Endothelial cell of umbilical vein (primary cell): Measurements from ENCODE around the gene CIAPIN1. TPM values are rescaled to one million over a fixed set of nuclear protein-coding genes. Genes with fewer than 3 reads are reported as not detected.

ENCODE experiments used
- BruUV-seq: library from RNA; stranded (reverse); fragments of 400-500 nt; replicated peaks from 2 replicates; lab custom pipeline; 2021; lab: Mats Ljungman, UMichigan
- CTCF ChIA-PET: fragments of 300-600, 350-600 bp; sonication (Branson Sonifier 250); formaldehyde crosslinking; loops from one replicate; lab custom pipeline; 2021; ENCODE audit warnings: antibody characterized with exemption, inconsistent platforms; lab: Charles Lee
- POLR2A ChIA-PET: fragments of 300-600, 350-600 bp; sonication (Branson Sonifier 250); formaldehyde crosslinking; loops from one replicate; lab custom pipeline; 2021; ENCODE audit warnings: antibody characterized with exemption, inconsistent platforms; lab: Charles Lee
- DNase-seq: peaks from one replicate; pipeline ENCODE4 v3.0.0-alpha.2; 2011; ENCODE audit warnings: low read depth, low spot score
- FAIRE-seq: peaks from 2 replicates; lab custom pipeline; 2011; peaks lifted over from hg19 to GRCh38; lab: Jason Lieb, UNC
- H2AFZ ChIP-seq: 2 replicates; pipeline ENCODE4 v1.6.0; 2012; ENCODE audit warnings: low read depth, low read length, control low read depth, inconsistent platforms
- H3K27ac ChIP-seq: 2 replicates; pipeline ENCODE4 v1.5.1; 2011; ENCODE audit warnings: low read depth, mild to moderate bottlenecking, control low read depth, low read length, moderate library complexity; ENCODE audit not compliant: insufficient read depth
- H3K27me3 ChIP-seq, 2 experiments: 2 replicates each; pipeline versions ENCODE4 v1.6.0 to v1.6.1; 2011; ENCODE audit warnings: low read length in 2 of 2, mixed read lengths in 1 of 2; ENCODE audit not compliant: control insufficient read depth in 2 of 2, insufficient read depth in 2 of 2
- H3K36me3 ChIP-seq, 2 experiments: 2 replicates in 1 of 2; 3 replicates in 1 of 2; pipeline ENCODE4 v1.5.1; 2011; ENCODE audit warnings: low read length in 2 of 2, mild to moderate bottlenecking in 1 of 2, moderate library complexity in 1 of 2; ENCODE audit not compliant: control insufficient read depth in 2 of 2, insufficient read depth in 2 of 2; ENCODE audit errors: extremely low read depth in 1 of 2
- H3K4me1 ChIP-seq: 3 replicates; pipeline ENCODE4 v1.5.1; 2011; ENCODE audit warnings: mild to moderate bottlenecking, low read length; ENCODE audit not compliant: control insufficient read depth, insufficient read depth; ENCODE audit errors: extremely low read depth
- H3K4me2 ChIP-seq: 2 replicates; pipeline ENCODE4 v1.6.1; 2011; ENCODE audit warnings: low read length, control low read depth, mixed read lengths; ENCODE audit not compliant: insufficient read depth
- H3K4me3 ChIP-seq, 3 experiments: fragments of 200-600 bp in 1 of 3; sonication (generic), shearing (Covaris generic) in 1 of 3; replicated peaks in 1 of 3; 2 replicates each; pipeline ENCODE4 v1.5.1; 2011 to 2016; ENCODE audit warnings: control low read depth in 3 of 3, low read length in 3 of 3, mild to moderate bottlenecking in 2 of 3, inconsistent platforms in 1 of 3, low read depth in 1 of 3, moderate library complexity in 1 of 3; ENCODE audit not compliant: insufficient read depth in 1 of 3
- H3K79me2 ChIP-seq: 2 replicates; pipeline ENCODE4 v1.6.0; 2012; ENCODE audit warnings: low read length, inconsistent platforms; ENCODE audit not compliant: control insufficient read depth, insufficient read depth
- H3K9ac ChIP-seq: replicated peaks from 2 replicates; pipeline ENCODE3; 2011; ENCODE audit warnings: low read length, control low read depth; ENCODE audit not compliant: insufficient read depth; ENCODE audit errors: extremely low read depth
- H3K9me1 ChIP-seq: replicated peaks from 3 replicates; pipeline ENCODE4 v1.6.0; 2011; ENCODE audit warnings: mild to moderate bottlenecking, low read length; ENCODE audit not compliant: control insufficient read depth, insufficient read depth; ENCODE audit errors: extremely low read depth
- H3K9me3 ChIP-seq: replicated peaks from 2 replicates; pipeline ENCODE4 v1.5.1; 2012; ENCODE audit warnings: low read length, inconsistent platforms; ENCODE audit not compliant: control insufficient read depth, insufficient read depth
- H4K20me1 ChIP-seq: replicated peaks from 2 replicates; pipeline ENCODE3; 2011; ENCODE audit warnings: mild to moderate bottlenecking, low read length; ENCODE audit not compliant: control insufficient read depth, insufficient read depth; ENCODE audit errors: extremely low read depth
- EZH2 ChIP-seq: IDR thresholded peaks from 2 replicates; pipeline ENCODE4 v1.6.1; 2012; ENCODE audit warnings: borderline replicate concordance, low read depth, mild to moderate bottlenecking, moderate library complexity, low read length, inconsistent platforms; ENCODE audit not compliant: severe bottlenecking
- FOS ChIP-seq: IDR thresholded peaks from 2 replicates; pipeline ENCODE4 v1.6.1; 2011; ENCODE audit warnings: mild to moderate bottlenecking, low read length, moderate library complexity, borderline replicate concordance; ENCODE audit not compliant: insufficient read depth
- GATA2 ChIP-seq: IDR thresholded peaks from 2 replicates; pipeline ENCODE4 v1.7.0; 2011; ENCODE audit warnings: low read depth, mild to moderate bottlenecking, moderate library complexity, mixed read lengths, low read length; ENCODE audit not compliant: insufficient read length, insufficient read depth
- JUN ChIP-seq: IDR thresholded peaks from 2 replicates; pipeline ENCODE4 v1.6.1; 2011; ENCODE audit warnings: borderline replicate concordance, low read depth; ENCODE audit not compliant: insufficient read length, insufficient read depth
- MAX ChIP-seq: IDR thresholded peaks from 2 replicates; pipeline ENCODE4 v1.6.1; 2011; ENCODE audit not compliant: insufficient read depth, insufficient read length
- MYC ChIP-seq: IDR thresholded peaks from one replicate; pipeline ENCODE4 v1.6.1; 2011; ENCODE audit warnings: mild to moderate bottlenecking, low read depth, low read length
- POLR2A ChIP-seq: IDR thresholded peaks from 2 replicates; pipeline ENCODE4 v1.6.1; 2012; ENCODE audit warnings: low read depth, mild to moderate bottlenecking, control low read depth, low read length
- POLR2AphosphoS5 ChIP-seq: IDR thresholded peaks from 2 replicates; pipeline ENCODE4 v1.6.1; 2012; ENCODE audit warnings: low read depth, mild to moderate bottlenecking, control low read depth, low read length, moderate library complexity; ENCODE audit not compliant: insufficient read depth
- dilution Hi-C: fragments of 300-500 bp; cut with MboI; formaldehyde crosslinking; loops from one replicate; pipeline ENCODE4 v1.15.0; 2019; ENCODE audit warnings: low sequenced_read_pairs; ENCODE audit not compliant: extremely low pct_ligation_motif_present
- intact Hi-C: fragments of 100-400 bp; cut with micrococcal nuclease; formaldehyde crosslinking; loops from one replicate; pipeline ENCODE4 v1.10.0; 2022
- polyA plus RNA-seq, 4 experiments: library from polyadenylated mRNA; depleted of rRNA in 3 of 4; stranded (reverse) in 3 of 4; unstranded in 1 of 4; fragments of >200 nt; gene quantifications; 2 replicates each; pipeline versions ENCODE4 v1.2.1 to v1.2.3, GENCODE V29; 2011 to 2012; ENCODE audit warnings: missing spikeins in 1 of 4
- total RNA-seq: library from RNA; stranded (reverse); gene quantifications from 2 replicates; pipeline ENCODE4 v1.2.3, GENCODE V29; 2021
- TF ChIP-seq, protein P1 (sequence below), 2 donors: IDR thresholded peaks; 1 replicate in 1 of 2; 2 replicates in 1 of 2; pipeline ENCODE4 v1.5.1; 2011; ENCODE audit warnings: low read length in 2 of 2, mild to moderate bottlenecking in 2 of 2, moderate library complexity in 2 of 2, control low read depth in 1 of 2, inconsistent platforms in 1 of 2, low read depth in 1 of 2; ENCODE audit not compliant: insufficient read depth in 1 of 2; ENCODE audit errors: extremely low read depth in 1 of 2

The CIAPIN1 gene
- total and polyA plus RNA-seq, 2 donors (not counting 3 experiments of a cell fraction or from before 2014, with no cell fraction given), result 74.6 to 77.9 TPM

DNA sequence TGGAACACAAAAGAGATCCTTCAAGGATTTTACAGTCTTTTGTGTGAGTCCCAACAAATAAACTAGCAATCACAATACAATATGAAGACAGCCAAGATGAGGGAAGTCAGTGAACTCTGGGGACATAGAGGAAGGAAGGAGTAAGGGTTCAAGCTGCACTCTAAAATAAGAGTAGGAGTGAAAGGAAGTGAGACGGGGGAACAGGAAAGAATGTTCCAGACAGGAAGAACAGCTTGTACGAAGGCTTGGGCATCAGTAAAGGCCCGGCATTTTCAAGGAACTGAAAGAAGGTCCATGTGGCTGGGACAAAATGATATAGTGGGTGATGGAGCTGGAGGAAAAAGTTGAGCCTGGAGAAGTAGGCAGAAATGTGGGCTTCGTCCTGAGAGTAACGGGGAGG, 38.1 kb downstream of the CIAPIN1 start:
- intact Hi-C loops, result no loop called here
- Histone ChIP-seq H3K9ac (no peak overlapping the region), H3K27me3 (peaks cover 0 to 2% of the 10 kb centered on the region in 2 experiments), H3K36me3 (no peaks in the 10 kb centered on the region), H3K27ac (no peak overlapping the region), H3K79me2 (no peaks in the 10 kb centered on the region), H3K4me3 (no peak overlapping the region), H3K4me1 (peaks cover 10% of the 10 kb centered on the region), H3K9me3 (no peaks in the 10 kb centered on the region), H4K20me1 (no peaks in the 10 kb centered on the region), H2AFZ (peak overlapping the region; percentile 11), H3K9me1 (no peaks in the 10 kb centered on the region), H3K4me2 (no peak overlapping the region)
- FAIRE-seq, result peak; percentile 93
- BruUV-seq, result no TSS peak
- ChIA-PET CTCF (interaction anchor here (0.7 to 1.2 kb wide), 5 partner anchors 9 to 109 kb away, joined by 3 read pairs; no protein-coding TSS in a partner anchor), POLR2A (no interaction called here)
- dilution Hi-C loops, result loop anchor here (25.0 kb wide), 1 partner anchor 97 kb away; no protein-coding TSS in a partner anchor
- TF ChIP-seq, protein P1, sequence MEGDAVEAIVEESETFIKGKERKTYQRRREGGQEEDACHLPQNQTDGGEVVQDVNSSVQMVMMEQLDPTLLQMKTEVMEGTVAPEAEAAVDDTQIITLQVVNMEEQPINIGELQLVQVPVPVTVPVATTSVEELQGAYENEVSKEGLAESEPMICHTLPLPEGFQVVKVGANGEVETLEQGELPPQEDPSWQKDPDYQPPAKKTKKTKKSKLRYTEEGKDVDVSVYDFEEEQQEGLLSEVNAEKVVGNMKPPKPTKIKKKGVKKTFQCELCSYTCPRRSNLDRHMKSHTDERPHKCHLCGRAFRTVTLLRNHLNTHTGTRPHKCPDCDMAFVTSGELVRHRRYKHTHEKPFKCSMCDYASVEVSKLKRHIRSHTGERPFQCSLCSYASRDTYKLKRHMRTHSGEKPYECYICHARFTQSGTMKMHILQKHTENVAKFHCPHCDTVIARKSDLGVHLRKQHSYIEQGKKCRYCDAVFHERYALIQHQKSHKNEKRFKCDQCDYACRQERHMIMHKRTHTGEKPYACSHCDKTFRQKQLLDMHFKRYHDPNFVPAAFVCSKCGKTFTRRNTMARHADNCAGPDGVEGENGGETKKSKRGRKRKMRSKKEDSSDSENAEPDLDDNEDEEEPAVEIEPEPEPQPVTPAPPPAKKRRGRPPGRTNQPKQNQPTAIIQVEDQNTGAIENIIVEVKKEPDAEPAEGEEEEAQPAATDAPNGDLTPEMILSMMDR (IDR thresholded peaks at IDR 0.05; ENCODE audit: extremely low read depth in 1 of 2, insufficient read depth in 1 of 2, low read depth in 1 of 2, low read length in 2 of 2), result no peak
- TF ChIP-seq POLR2AphosphoS5 (no peak), JUN (no peak), MYC (no peak), MAX (no peak), EZH2 (no peak), POLR2A (no peak), FOS (no peak), GATA2 (no peak)
- DNase-seq, result peak; percentile 31
